ENCODE measurements around the gene SETDB1. TPM values are rescaled to one million over a fixed set of nuclear protein-coding genes. Genes with fewer than 3 reads are reported as not detected.

Gene SETDB1
- total and polyA plus RNA-seq, 2 donors = 21.0 to 47.6 TPM

- DNase-seq (ENCODE audit: extremely low spot score) = no peak
- Histone ChIP-seq H3K27ac (ENCODE audit: low read depth) (peak overlapping the region; percentile 89), H3K4me3 (ENCODE audit: low read depth, low read length) (no peak overlapping the region), H3K4me1 (ENCODE audit: insufficient read depth) (peaks cover 1% of the 10 kb centered on the region), H3K36me3 (ENCODE audit: insufficient read depth) (no peaks in the 10 kb centered on the region)
- WGBS = 7% methylated on average over 4 of the region's 4 CpGs
Observed at GRCh38 chr1:151007853-151008243, 81.7 kb downstream of the SETDB1 start.

- WGBS = under 1% methylated on average over 69 of the region's 69 CpGs
- peaks cover 1% of the 10 kb centered on the region for H3K4me1 ChIP-seq (ENCODE audit: insufficient read depth)
Observed at GRCh38 chr1:151008244-151009205, 82.4 kb downstream of the SETDB1 start, which contains the start of gene PRUNE1. Gene PRUNE1 (plus strand): TSS chr1:151008449. CDS start chr1:151008633, 184 bp downstream.

GRCh38 chr1:151009206-151009587, 83.0 kb downstream of the SETDB1 start:
- 32% methylated on average over 3 of the region's 3 CpGs for WGBS
- no peak for DNase-seq (ENCODE audit: extremely low spot score)
- Histone ChIP-seq H3K4me1 (ENCODE audit: insufficient read depth) (peaks cover 1% of the 10 kb centered on the region), H3K4me3 (ENCODE audit: low read depth, low read length) (peak overlapping the region; percentile 66), H3K27ac (ENCODE audit: low read depth) (peak overlapping the region; percentile 73), H3K36me3 (ENCODE audit: insufficient read depth) (no peaks in the 10 kb centered on the region)

More at GRCh38 chr1:151008244-151009205, 82.4 kb downstream of the SETDB1 start, which contains the start of gene PRUNE1:
- peak; percentile 92 for DNase-seq (ENCODE audit: extremely low spot score)
- Histone ChIP-seq H3K36me3 (ENCODE audit: insufficient read depth) (no peaks in the 10 kb centered on the region), H3K27ac (ENCODE audit: low read depth) (peak within 1 kb of the TSS; percentile 89), H3K4me3 (ENCODE audit: low read depth, low read length) (peak within 1 kb of the TSS; percentile 66)

- WGBS = 95% methylated on average over 8 of the region's 8 CpGs
- Histone ChIP-seq H3K4me3 (ENCODE audit: low read depth, low read length) (no peak overlapping the region), H3K27ac (ENCODE audit: low read depth) (no peak overlapping the region), H3K36me3 (ENCODE audit: insufficient read depth) (no peaks in the 10 kb centered on the region), H3K4me1 (ENCODE audit: insufficient read depth) (peaks cover 1% of the 10 kb centered on the region)
- no peak for DNase-seq (ENCODE audit: extremely low spot score)
Observed at GRCh38 chr1:151009674-151010345, 83.6 kb downstream of the SETDB1 start.

- Histone ChIP-seq H3K27ac (ENCODE audit: low read depth) (no peak overlapping the region), H3K36me3 (ENCODE audit: insufficient read depth) (no peaks in the 10 kb centered on the region), H3K4me3 (ENCODE audit: low read depth, low read length) (no peak overlapping the region), H3K4me1 (ENCODE audit: insufficient read depth) (peaks cover 1% of the 10 kb centered on the region)
- 90% methylated on average over 3 of the region's 3 CpGs for WGBS
- DNase-seq (ENCODE audit: extremely low spot score) = no peak
Observed at GRCh38 chr1:151010346-151010726, 84.2 kb downstream of the SETDB1 start.

- peaks cover 1% of the 10 kb centered on the region for H3K4me1 ChIP-seq (ENCODE audit: insufficient read depth)
- WGBS = 69% methylated on average over 4 of the region's 4 CpGs
- H3K36me3 ChIP-seq (ENCODE audit: insufficient read depth) = no peaks in the 10 kb centered on the region
- no peak overlapping the region for H3K27ac ChIP-seq (ENCODE audit: low read depth)
- no peak overlapping the region for H3K4me3 ChIP-seq (ENCODE audit: low read depth, low read length)
- no peak for DNase-seq (ENCODE audit: extremely low spot score)
Observed at GRCh38 chr1:151011154-151011850, 85.1 kb downstream of the SETDB1 start.

GRCh38 chr1:151012684-151013471, 86.7 kb downstream of the SETDB1 start:
- no peaks in the 10 kb centered on the region for H3K36me3 ChIP-seq (ENCODE audit: insufficient read depth)
- H3K4me1 ChIP-seq (ENCODE audit: insufficient read depth) = peaks cover 1% of the 10 kb centered on the region
- WGBS = 84% methylated on average over 14 of the region's 14 CpGs
- no peak overlapping the region for H3K27ac ChIP-seq (ENCODE audit: low read depth)
- no peak overlapping the region for H3K4me3 ChIP-seq (ENCODE audit: low read depth, low read length)
- DNase-seq (ENCODE audit: extremely low spot score) = no peak

GRCh38 chr1:151013518-151013917, 87.4 kb downstream of the SETDB1 start:
- WGBS = 23% methylated on average over 2 of the region's 2 CpGs
- no peak for DNase-seq (ENCODE audit: extremely low spot score)
- Histone ChIP-seq H3K27ac (ENCODE audit: low read depth) (no peak overlapping the region), H3K36me3 (ENCODE audit: insufficient read depth) (peaks cover 3% of the 10 kb centered on the region), H3K4me3 (ENCODE audit: low read depth, low read length) (no peak overlapping the region), H3K4me1 (ENCODE audit: insufficient read depth) (peaks cover 1% of the 10 kb centered on the region)

Other genes with a start within 250 kb of the SETDB1 start
- 24.5 TPM for gene GOLPH3L, start 229.2 kb upstream of the SETDB1 start, total RNA-seq
- gene GOLPH3L, start 229.2 kb upstream of the SETDB1 start, polyA plus RNA-seq = 21.5 TPM
- gene HORMAD1, start 205.5 kb upstream of the SETDB1 start, total RNA-seq = 0.26 TPM
- gene HORMAD1, start 205.5 kb upstream of the SETDB1 start, polyA plus RNA-seq = not detected
- gene CTSS, start 160.6 kb upstream of the SETDB1 start, total RNA-seq = 44.8 TPM
- 58.2 TPM for gene CTSS, start 160.6 kb upstream of the SETDB1 start, polyA plus RNA-seq
- gene CTSK, start 118.1 kb upstream of the SETDB1 start, total RNA-seq = 161 TPM
- gene CTSK, start 118.1 kb upstream of the SETDB1 start, polyA plus RNA-seq = 97.9 TPM
- 62.9 TPM for gene ARNT, start 49.8 kb upstream of the SETDB1 start, total RNA-seq
- 32.1 TPM for gene ARNT, start 49.8 kb upstream of the SETDB1 start, polyA plus RNA-seq
- not detected for gene CTXND2, start 39.2 kb upstream of the SETDB1 start, total RNA-seq
- gene CTXND2, start 39.2 kb upstream of the SETDB1 start, polyA plus RNA-seq = not detected
- 75.1 TPM for gene CERS2, start 48.5 kb downstream of the SETDB1 start, total RNA-seq
- gene CERS2, start 48.5 kb downstream of the SETDB1 start, polyA plus RNA-seq = 131 TPM
- gene ANXA9, start 55.9 kb downstream of the SETDB1 start, total RNA-seq = 5.2 TPM
- gene ANXA9, start 55.9 kb downstream of the SETDB1 start, polyA plus RNA-seq = 0.95 TPM
- gene MINDY1, start 80.5 kb downstream of the SETDB1 start, total RNA-seq = 19.7 TPM
- 19.6 TPM for gene MINDY1, start 80.5 kb downstream of the SETDB1 start, polyA plus RNA-seq
- 19.1 TPM for gene PRUNE1, start 82.1 kb downstream of the SETDB1 start, total RNA-seq
- 23.5 TPM for gene PRUNE1, start 82.1 kb downstream of the SETDB1 start, polyA plus RNA-seq
- gene BNIPL, start 110.2 kb downstream of the SETDB1 start, total RNA-seq = 10.9 TPM
- 1.9 TPM for gene BNIPL, start 110.2 kb downstream of the SETDB1 start, polyA plus RNA-seq
- gene C1orf56, start 121.4 kb downstream of the SETDB1 start, total RNA-seq = 1.4 TPM
- gene C1orf56, start 121.4 kb downstream of the SETDB1 start, polyA plus RNA-seq = 9.4 TPM
- 47.2 TPM for gene CDC42SE1, start 133.3 kb downstream of the SETDB1 start, total RNA-seq
- 62.1 TPM for gene CDC42SE1, start 133.3 kb downstream of the SETDB1 start, polyA plus RNA-seq
- gene MLLT11, start 134.0 kb downstream of the SETDB1 start, total RNA-seq = 4.8 TPM
- gene MLLT11, start 134.0 kb downstream of the SETDB1 start, polyA plus RNA-seq = 4.9 TPM
- 16.9 TPM for gene GABPB2, start 144.4 kb downstream of the SETDB1 start, total RNA-seq
- 6.4 TPM for gene GABPB2, start 144.4 kb downstream of the SETDB1 start, polyA plus RNA-seq
- gene SEMA6C, start 220.3 kb downstream of the SETDB1 start, total RNA-seq = 10.4 TPM
- gene SEMA6C, start 220.3 kb downstream of the SETDB1 start, polyA plus RNA-seq = 13.7 TPM
- gene TNFAIP8L2, start 230.3 kb downstream of the SETDB1 start, total RNA-seq = 4.0 TPM
- gene TNFAIP8L2, start 230.3 kb downstream of the SETDB1 start, polyA plus RNA-seq = 5.4 TPM
- gene LYSMD1, start 239.5 kb downstream of the SETDB1 start, total RNA-seq = 6.8 TPM
- gene LYSMD1, start 239.5 kb downstream of the SETDB1 start, polyA plus RNA-seq = 14.0 TPM
- 22.4 TPM for gene SCNM1, start 239.8 kb downstream of the SETDB1 start, total RNA-seq
- gene SCNM1, start 239.8 kb downstream of the SETDB1 start, polyA plus RNA-seq = 49.5 TPM
- 2.3 TPM for gene TMOD4, start 249.6 kb downstream of the SETDB1 start, total RNA-seq
- gene TMOD4, start 249.6 kb downstream of the SETDB1 start, polyA plus RNA-seq = 0.76 TPM